NT2/D1 (cell line): ENCODE results near the gene THRA.

ENCODE experiments used
- DNase-seq: peaks from one replicate; pipeline ENCODE4 v3.0.0-alpha.2; 2011; ENCODE audit warnings: low read depth, low spot score
- H3K27me3 ChIP-seq: 2 replicates; pipeline ENCODE4 v1.6.0; 2011; ENCODE audit warnings: mild to moderate bottlenecking; ENCODE audit not compliant: insufficient read length, insufficient read depth
- H3K36me3 ChIP-seq: 2 replicates; pipeline ENCODE4 v1.6.1; 2011; ENCODE audit warnings: mild to moderate bottlenecking, low read length, mixed read lengths; ENCODE audit not compliant: insufficient read depth, insufficient read length
- H3K4me1 ChIP-seq: 2 replicates; pipeline ENCODE4 v1.5.1; 2011; ENCODE audit not compliant: insufficient read depth, insufficient read length
- H3K4me3 ChIP-seq: 2 replicates; pipeline ENCODE4 v1.5.1; 2011; ENCODE audit warnings: low read depth; ENCODE audit not compliant: insufficient read length
- H3K9ac ChIP-seq: 2 replicates; pipeline ENCODE4 v1.6.0; 2011; ENCODE audit warnings: low read depth; ENCODE audit not compliant: insufficient read length
- H3K9me3 ChIP-seq: 2 replicates; pipeline ENCODE4 v1.5.1; 2011; ENCODE audit warnings: mild to moderate bottlenecking, low read length; ENCODE audit not compliant: insufficient read depth
- SUZ12 ChIP-seq: IDR thresholded peaks from 2 replicates; pipeline ENCODE4 v1.6.1; 2011; ENCODE audit not compliant: insufficient read length, insufficient read depth; ENCODE audit errors: extremely low read depth
- YY1 ChIP-seq: IDR thresholded peaks from 2 replicates; pipeline ENCODE4 v1.6.1; 2011; ENCODE audit not compliant: insufficient read length, insufficient read depth
- ZNF274 ChIP-seq: IDR thresholded peaks from 2 replicates; pipeline ENCODE4 v1.6.1; 2011; ENCODE audit warnings: mild to moderate bottlenecking, low read depth, low read length

The THRA gene

DNA sequence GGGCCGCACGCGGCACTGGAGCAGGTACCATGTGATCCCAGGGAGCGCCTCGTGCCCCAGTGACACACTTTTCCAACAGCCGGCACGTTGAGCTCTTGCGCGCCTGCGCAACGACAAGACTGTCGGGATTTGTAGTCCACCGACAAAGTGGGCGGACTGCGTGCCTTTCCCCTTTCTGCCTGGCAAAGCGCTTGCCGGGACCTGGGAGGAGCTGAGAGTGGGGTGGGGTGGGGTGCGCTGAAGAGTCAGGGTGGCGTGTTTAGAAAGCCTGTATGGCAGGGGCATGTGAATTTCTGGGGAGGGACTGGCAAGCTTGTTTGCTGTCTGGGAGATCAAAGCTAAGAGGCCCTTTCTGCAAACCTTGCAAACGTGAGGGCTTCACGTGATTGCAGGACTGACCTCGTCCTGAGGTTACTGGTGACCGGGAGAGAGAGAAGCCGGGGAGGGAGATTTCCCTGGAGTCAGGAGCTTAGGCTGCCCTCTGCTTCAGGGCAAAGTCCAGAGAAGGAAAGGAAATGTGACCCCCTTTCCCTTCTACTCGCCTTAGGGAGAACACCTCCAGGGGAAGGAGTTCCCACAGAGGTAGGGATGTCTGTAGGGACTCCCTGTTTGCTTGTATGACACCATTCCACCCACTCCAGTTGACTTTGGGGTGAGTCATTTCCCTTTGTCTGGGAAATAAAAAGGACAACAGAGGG lies 38.1 kb downstream of the THRA start:
- peak; percentile 90 for DNase-seq
- peaks cover 44% of the 10 kb centered on the region for H3K4me1 ChIP-seq
- TF ChIP-seq SUZ12 (no peak), ZNF274 (no peak), YY1 (no peak)
- H3K9ac ChIP-seq = peak overlapping the region; percentile 84
- peaks cover 14% of the 10 kb centered on the region for H3K36me3 ChIP-seq
- peaks cover 14% of the 10 kb centered on the region for H3K27me3 ChIP-seq
- peak overlapping the region; percentile 65 for H3K4me3 ChIP-seq
- peaks cover 4% of the 10 kb centered on the region; the same call in 1 of the 2 replicates for H3K9me3 ChIP-seq

DNA sequence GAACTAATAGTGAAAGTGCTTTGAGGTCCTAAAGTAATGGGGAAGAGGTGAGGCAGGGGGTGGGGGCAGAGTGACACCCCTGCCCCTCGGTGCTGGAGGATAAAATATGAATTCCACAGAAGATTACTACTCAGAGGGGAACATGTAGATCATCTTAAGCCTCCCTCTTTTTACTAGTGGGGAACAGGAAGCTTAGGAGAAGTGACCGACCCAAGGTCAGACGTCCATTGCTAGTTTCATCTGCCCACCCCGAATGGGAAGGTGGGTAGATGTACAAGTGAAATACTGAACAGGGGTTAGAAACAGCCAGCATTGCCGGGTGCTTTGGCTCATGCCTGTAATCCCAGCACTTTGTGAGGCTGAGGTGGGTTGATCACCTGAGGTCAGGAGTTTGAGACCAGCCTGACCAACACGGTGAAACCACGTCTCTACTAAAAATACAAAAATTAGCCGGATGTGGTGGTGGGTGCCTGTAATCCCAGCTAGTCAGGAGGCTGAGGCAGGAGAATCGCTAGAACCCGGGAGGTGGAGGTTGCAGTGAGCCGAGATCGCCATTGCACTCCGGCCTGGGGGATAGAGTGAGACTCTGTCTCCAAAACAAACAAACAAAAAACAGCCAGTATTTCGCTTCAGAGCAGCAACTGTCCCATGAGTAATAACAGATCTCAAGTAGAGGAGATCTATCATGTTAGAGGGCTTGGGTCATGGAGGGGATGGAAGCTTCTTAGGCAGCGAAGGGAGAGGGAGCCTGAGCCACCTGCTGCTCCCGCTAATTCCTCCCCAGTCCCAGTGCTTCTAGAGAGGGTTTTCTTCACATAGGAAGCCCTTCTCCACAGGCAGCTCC lies 38.8 kb downstream of the THRA start:
- no peak for DNase-seq
- Histone ChIP-seq H3K4me1 (peaks cover 50% of the 10 kb centered on the region), H3K27me3 (peaks cover 18% of the 10 kb centered on the region), H3K36me3 (peaks cover 7% of the 10 kb centered on the region), H3K9ac (no peak overlapping the region), H3K9me3 (peaks cover 4% of the 10 kb centered on the region; the same call in 1 of the 2 replicates), H3K4me3 (no peak overlapping the region)
- TF ChIP-seq YY1 = no peak
- no peak for TF ChIP-seq SUZ12
- TF ChIP-seq ZNF274 = no peak

DNA sequence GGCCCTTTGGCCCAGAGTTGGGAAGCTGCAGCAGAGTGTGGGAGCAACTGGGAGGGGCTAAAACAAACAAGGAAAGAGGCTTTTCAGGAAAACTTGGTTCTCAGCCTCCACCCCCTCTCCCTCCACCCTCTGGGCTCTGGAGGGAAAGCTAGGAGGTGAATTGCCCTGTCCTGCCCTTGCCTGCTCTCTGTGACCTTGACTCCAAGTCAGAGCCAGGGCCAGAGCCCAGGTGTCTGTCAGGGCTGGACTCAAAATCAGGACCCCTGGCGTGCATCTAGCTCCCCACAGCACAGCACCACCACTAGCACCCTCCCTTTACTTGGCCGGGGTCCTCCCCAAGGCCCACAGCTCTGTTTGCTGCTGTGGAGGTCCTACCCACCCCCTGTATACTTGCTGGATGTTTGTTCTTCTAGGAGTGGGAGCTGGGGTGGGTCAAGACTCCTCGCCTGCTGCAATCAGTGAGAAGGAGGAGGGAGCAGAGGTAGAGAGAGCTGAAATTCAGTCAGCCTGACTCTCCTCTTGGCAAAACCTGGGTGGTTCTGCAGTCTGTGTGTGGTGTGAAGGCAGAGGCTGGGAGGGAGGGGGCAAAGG lies 40.4 kb downstream of the THRA start:
- H3K9me3 ChIP-seq = peaks cover 4% of the 10 kb centered on the region; the same call in 1 of the 2 replicates
- no peak for DNase-seq
- peaks cover 25% of the 10 kb centered on the region for H3K27me3 ChIP-seq
- peaks cover 59% of the 10 kb centered on the region for H3K4me1 ChIP-seq
- TF ChIP-seq YY1 (no peak), ZNF274 (no peak), SUZ12 (no peak)
- no peaks in the 10 kb centered on the region for H3K36me3 ChIP-seq
- peak overlapping the region; percentile 52 for H3K9ac ChIP-seq
- H3K4me3 ChIP-seq = no peak overlapping the region

DNA sequence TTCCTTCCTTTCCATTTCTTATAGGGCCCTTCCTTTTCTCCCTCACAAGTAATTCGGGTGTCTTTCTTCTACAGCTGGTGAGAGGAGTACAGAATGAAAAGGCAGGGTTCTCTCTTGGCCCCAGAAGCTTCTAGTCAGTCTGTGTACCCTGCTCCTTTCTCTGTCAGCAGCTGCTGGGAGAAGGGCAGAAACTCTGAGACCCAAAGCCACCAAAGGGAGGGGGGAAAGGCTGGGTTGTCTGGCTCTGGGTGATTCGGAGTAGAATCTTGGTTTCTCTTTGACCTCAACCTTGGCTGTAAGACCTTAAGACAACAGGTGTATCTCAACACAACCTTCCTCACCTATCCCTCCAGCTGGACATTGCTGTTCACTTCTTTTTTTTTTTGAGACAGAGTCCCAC lies 40.9 kb downstream of the THRA start:
- Histone ChIP-seq H3K9ac (peak overlapping the region; percentile 52), H3K36me3 (no peaks in the 10 kb centered on the region), H3K9me3 (peaks cover 4% of the 10 kb centered on the region; the same call in 1 of the 2 replicates), H3K4me3 (no peak overlapping the region), H3K4me1 (peaks cover 54% of the 10 kb centered on the region), H3K27me3 (peaks cover 25% of the 10 kb centered on the region)
- no peak for DNase-seq
- no peak for TF ChIP-seq ZNF274
- TF ChIP-seq YY1 = no peak
- TF ChIP-seq SUZ12 = no peak

DNA sequence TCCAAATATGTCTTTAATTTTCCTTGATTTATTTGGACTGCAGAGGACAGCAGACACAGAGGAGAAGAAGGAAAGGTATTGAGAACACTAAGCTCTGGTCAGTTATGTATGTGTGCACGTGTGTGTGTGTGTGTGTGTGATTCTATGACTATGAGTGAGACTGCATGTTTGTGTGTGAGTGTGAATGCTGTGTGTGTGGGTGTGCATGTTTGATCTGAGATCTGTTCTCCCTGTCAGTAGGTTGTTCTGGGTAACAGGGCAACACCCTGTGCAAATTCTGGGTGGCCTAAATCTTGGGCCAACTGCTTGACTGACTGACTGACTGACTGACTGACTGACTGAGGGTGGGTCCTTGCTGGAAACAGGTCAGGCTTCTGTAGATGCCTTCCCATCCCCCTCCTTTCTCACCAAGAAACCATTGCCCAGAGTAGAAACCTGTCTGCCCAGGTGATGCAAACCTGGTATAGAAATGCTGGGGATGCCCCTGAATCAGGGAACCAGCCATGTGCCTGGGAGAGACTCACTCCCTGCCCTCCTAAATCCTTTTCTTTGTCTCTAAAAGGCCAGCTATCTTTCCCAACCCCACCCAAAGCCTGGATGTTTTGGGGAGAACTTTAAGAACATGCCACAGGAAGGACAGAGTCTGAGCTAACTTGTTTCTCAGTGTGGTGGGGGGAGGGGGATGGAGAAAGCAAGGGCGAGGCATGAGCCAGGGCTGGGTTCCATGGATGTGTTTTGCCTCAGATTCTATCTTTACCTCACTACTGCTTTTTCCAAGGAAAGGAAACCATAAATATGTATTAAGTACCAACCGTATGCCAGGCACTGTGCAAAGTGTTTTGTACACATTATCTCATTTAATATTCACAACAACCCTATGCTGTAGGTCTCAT lies 42.1 kb downstream of the THRA start:
- Histone ChIP-seq H3K27me3 (peaks cover 19% of the 10 kb centered on the region), H3K36me3 (no peaks in the 10 kb centered on the region), H3K9ac (no peak overlapping the region), H3K4me3 (no peak overlapping the region), H3K4me1 (peaks cover 51% of the 10 kb centered on the region), H3K9me3 (no peaks in the 10 kb centered on the region)
- no peak for DNase-seq
- TF ChIP-seq ZNF274 = no peak

DNA sequence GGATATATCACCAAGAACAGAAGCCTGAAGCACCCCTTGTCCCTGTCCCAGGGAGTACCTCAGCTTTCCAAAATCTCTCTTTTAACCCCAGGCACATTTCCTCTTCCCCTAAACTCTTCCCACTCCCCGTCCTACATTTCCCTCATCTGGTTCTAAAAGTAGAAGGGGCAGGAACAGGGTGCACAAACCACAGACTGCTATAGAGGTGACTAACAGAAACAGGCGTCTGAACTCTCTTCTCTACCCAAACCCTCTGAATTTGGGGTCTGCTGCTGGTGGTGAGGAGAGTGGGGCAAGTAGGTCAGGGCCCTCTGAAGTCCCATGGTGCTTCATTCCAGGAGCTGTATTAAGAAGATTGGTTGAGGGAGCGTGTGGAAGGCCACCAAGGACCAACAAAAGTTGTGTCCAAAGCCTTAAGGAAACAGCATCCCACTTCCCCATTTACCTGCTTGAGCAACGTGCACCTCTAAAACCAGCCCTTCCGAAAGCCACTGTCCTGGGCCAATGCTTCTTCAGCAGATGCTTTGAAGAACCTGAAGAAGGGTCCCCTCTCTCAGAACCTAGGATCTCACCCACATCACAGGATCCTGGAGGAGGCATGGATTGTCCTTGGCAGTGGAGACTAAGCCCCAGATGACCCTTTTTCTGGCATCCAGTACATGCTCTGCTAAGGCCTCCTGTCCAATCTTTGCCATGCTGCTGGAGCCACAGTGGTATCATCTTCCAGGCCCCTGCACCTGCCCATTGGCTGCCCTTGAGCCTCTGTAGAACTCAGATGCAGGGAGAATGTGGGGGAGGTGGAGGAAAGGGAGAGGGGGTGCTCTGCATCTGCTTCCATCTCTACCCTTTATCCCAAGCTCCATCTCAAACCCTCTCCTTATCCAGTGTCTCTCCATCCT lies 43.3 kb downstream of the THRA start:
- H3K36me3 ChIP-seq = no peaks in the 10 kb centered on the region
- no peak for TF ChIP-seq ZNF274
- TF ChIP-seq YY1 = no peak
- TF ChIP-seq SUZ12 = no peak
- no peak for DNase-seq
- peaks cover 13% of the 10 kb centered on the region for H3K27me3 ChIP-seq
- H3K9me3 ChIP-seq = no peaks in the 10 kb centered on the region
- no peak overlapping the region for H3K9ac ChIP-seq
- H3K4me3 ChIP-seq = no peak overlapping the region
- peaks cover 53% of the 10 kb centered on the region for H3K4me1 ChIP-seq
